ENCODE data around the gene DGKA.

DGKA gene

GRCh38 chr12:55925371-55925770 lies 5.6 kb upstream of the DGKA start:
- Histone ChIP-seq H3K36me3 (replicated peaks; ENCODE audit: low read depth, low read length) (peaks cover 9% of the 10 kb centered on the region), H3K27ac (ENCODE audit: low read length) (no peak overlapping the region), H3K4me2 (ENCODE audit: low read length) (peak overlapping the region; percentile 96), H4K20me1 (ENCODE audit: insufficient read depth, low read length) (no peaks in the 10 kb centered on the region; the same call in 1 of the 2 replicates), H3K4me1 (ENCODE audit: low read length) (peaks cover 28% of the 10 kb centered on the region), H2AFZ (ENCODE audit: low read depth, low read length) (no peak overlapping the region), H3K79me2 (ENCODE audit: low read length) (peaks cover 76% of the 10 kb centered on the region), H3K4me3 (ENCODE audit: low read length) (peak overlapping the region; percentile 91), H3K9me3 (ENCODE audit: insufficient read depth, low read length) (peaks cover 4% of the 10 kb centered on the region; the same call in 1 of the 2 replicates), H3K9ac (ENCODE audit: low read length) (peak overlapping the region; percentile 97), H3K27me3 (ENCODE audit: low read depth, low read length) (no peaks in the 10 kb centered on the region)
- TF ChIP-seq EZH2phosphoT487 (IDR thresholded peaks at IDR 0.05; ENCODE audit: low read depth) (no peak), CTCF (IDR thresholded peaks at IDR 0.05; ENCODE audit: low read depth, low read length) (no peak)

DNA sequence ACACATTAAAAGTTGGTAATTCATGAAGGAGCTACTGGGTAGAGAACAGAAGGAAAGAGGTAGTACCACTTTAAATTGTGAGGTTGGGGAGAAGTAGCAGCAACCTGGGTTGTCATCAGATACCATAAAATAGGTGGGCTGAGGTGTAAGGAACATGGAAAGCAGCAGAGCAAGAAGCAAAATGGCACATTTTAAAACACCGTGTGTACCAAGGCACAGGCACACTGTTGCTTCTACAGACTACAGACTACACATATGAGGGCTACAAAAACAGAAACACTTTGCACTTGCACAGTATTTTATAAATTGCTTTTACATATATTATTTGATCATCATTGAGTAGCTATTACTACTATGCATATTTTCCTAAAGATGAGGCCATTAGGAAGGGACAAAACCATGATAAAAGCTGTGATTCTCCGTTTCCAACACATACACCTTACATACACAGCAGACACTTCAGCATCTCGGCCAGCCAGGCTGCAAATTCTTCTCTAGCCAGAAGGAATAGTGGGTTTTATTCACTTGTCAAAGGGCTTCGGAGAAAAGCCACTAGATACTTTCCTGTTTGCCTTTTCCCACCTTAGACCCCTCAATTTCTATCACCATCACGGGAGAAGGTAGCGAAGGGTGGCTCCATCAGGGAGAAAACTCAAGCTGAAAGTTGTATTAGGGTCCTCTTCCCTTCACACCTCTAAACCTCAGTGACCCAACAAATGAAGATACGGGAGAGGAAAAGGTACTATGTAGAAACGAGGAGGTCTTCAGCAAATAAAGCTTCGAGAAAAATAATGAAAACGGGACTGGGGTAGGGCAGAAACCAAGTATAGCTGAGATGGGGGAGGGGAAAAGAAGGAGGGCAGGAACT lies 4.9 kb upstream of the DGKA start:
- peaks cover 35% of the 10 kb centered on the region for H3K4me1 ChIP-seq (ENCODE audit: low read length)
- no peaks in the 10 kb centered on the region for H3K27me3 ChIP-seq (ENCODE audit: low read depth, low read length)
- H3K4me2 ChIP-seq (ENCODE audit: low read length): peak overlapping the region; percentile 96
- H3K4me3 ChIP-seq (ENCODE audit: low read length): peak overlapping the region; percentile 91
- no peaks in the 10 kb centered on the region; the same call in 1 of the 2 replicates for H4K20me1 ChIP-seq (ENCODE audit: insufficient read depth, low read length)
- H3K9me3 ChIP-seq (ENCODE audit: insufficient read depth, low read length): peaks cover 4% of the 10 kb centered on the region; the same call in 1 of the 2 replicates
- peaks cover 68% of the 10 kb centered on the region for H3K79me2 ChIP-seq (ENCODE audit: low read length)
- peaks cover 9% of the 10 kb centered on the region for H3K36me3 ChIP-seq (replicated peaks; ENCODE audit: low read depth, low read length)
- H2AFZ ChIP-seq (ENCODE audit: low read depth, low read length): 0 out of 2 replicates have a peak overlapping the region, but pooled peaks have one; percentile 16
- H3K27ac ChIP-seq (ENCODE audit: low read length): peak overlapping the region; percentile 95
- TF ChIP-seq CTCF (IDR thresholded peaks at IDR 0.05; ENCODE audit: low read depth, low read length): no peak
- no peak for TF ChIP-seq EZH2phosphoT487 (IDR thresholded peaks at IDR 0.05; ENCODE audit: low read depth)
- H3K9ac ChIP-seq (ENCODE audit: low read length): peak overlapping the region; percentile 97

- Histone ChIP-seq H3K79me2 (ENCODE audit: low read length) (peaks cover 60% of the 10 kb centered on the region), H3K9ac (ENCODE audit: low read length) (peak overlapping the region; percentile 97), H4K20me1 (ENCODE audit: insufficient read depth, low read length) (no peaks in the 10 kb centered on the region; the same call in 1 of the 2 replicates), H3K4me3 (ENCODE audit: low read length) (peak overlapping the region; percentile 91), H3K27ac (ENCODE audit: low read length) (peak overlapping the region; percentile 95), H3K4me2 (ENCODE audit: low read length) (peak overlapping the region; percentile 96), H3K36me3 (replicated peaks; ENCODE audit: low read depth, low read length) (peaks cover 9% of the 10 kb centered on the region), H3K27me3 (ENCODE audit: low read depth, low read length) (no peaks in the 10 kb centered on the region), H3K9me3 (ENCODE audit: insufficient read depth, low read length) (peaks cover 4% of the 10 kb centered on the region; the same call in 1 of the 2 replicates), H3K4me1 (ENCODE audit: low read length) (peaks cover 39% of the 10 kb centered on the region), H2AFZ (ENCODE audit: low read depth, low read length) (peak overlapping the region; percentile 81)
- TF ChIP-seq CTCF (IDR thresholded peaks at IDR 0.05; ENCODE audit: low read depth, low read length): peak; percentile 89
- TF ChIP-seq EZH2phosphoT487 (IDR thresholded peaks at IDR 0.05; ENCODE audit: low read depth): no peak
Measured at GRCh38 chr12:55926738-55927587, 4.0 kb upstream of the DGKA start.

Data from OCI-LY3 (cell line).